CMK (cell line): ENCODE data around the gene DGKD.
"Not testable (repeated sequence)": the region's sequence is repeated elsewhere in the genome, so short reads cannot be mapped to it uniquely, and the experiment has no call there.

ENCODE experiments used
- DNase-seq: peaks from one replicate; pipeline ENCODE4 v3.0.0-alpha.2; 2010; ENCODE audit warnings: low read depth

DGKD gene

GRCh38 chr2:233353769-233354499, at the start of gene DGKD:
DGKD (plus strand) TSS chr2:233354494; CDS start chr2:233354519, 25 bp downstream.
- peak; percentile 54 for DNase-seq

GRCh38 chr2:233307565-233307964, 46.7 kb upstream of the DGKD start, which contains the start of gene SAG:
SAG (plus strand) TSS chr2:233307816; CDS start chr2:233309190, 1,374 bp downstream.
- no peak for DNase-seq

- no peak for DNase-seq
Measured at GRCh38 chr2:233311241-233311926, 42.9 kb upstream of the DGKD start.

GRCh38 chr2:233312874-233313273, 41.4 kb upstream of the DGKD start:
- DNase-seq: no peak

- no peak for DNase-seq
Measured at GRCh38 chr2:233314180-233314925, 39.9 kb upstream of the DGKD start.

- DNase-seq: no peak
Measured at GRCh38 chr2:233317196-233317943, 36.9 kb upstream of the DGKD start.

- no peak for DNase-seq
Measured at GRCh38 chr2:233319256-233319655, 35.0 kb upstream of the DGKD start.

- no peak for DNase-seq
Measured at GRCh38 chr2:233320470-233320869, 33.8 kb upstream of the DGKD start.

- DNase-seq: no peak
Measured at GRCh38 chr2:233321166-233321565, 33.1 kb upstream of the DGKD start.

- no peak for DNase-seq
Measured at GRCh38 chr2:233323851-233324250, 30.4 kb upstream of the DGKD start.

- no peak for DNase-seq
Measured at GRCh38 chr2:233325256-233325655, 29.0 kb upstream of the DGKD start.

- DNase-seq: no peak
Measured at GRCh38 chr2:233325814-233326213, 28.5 kb upstream of the DGKD start.

GRCh38 chr2:233326500-233326899, 27.8 kb upstream of the DGKD start:
- no peak for DNase-seq

GRCh38 chr2:233328922-233329321, 25.4 kb upstream of the DGKD start:
- DNase-seq: no peak

GRCh38 chr2:233329489-233330135, 24.7 kb upstream of the DGKD start:
- DNase-seq: peak; percentile 80

- DNase-seq: peak; percentile 88
Measured at GRCh38 chr2:233331536-233331935, 22.8 kb upstream of the DGKD start.

- DNase-seq: no peak
Measured at GRCh38 chr2:233332125-233332524, 22.2 kb upstream of the DGKD start.

GRCh38 chr2:233334915-233335314, 19.4 kb upstream of the DGKD start:
- DNase-seq: no peak

GRCh38 chr2:233336091-233336490, 18.2 kb upstream of the DGKD start:
- DNase-seq: not testable (repeated sequence)

- DNase-seq: no peak
Measured at GRCh38 chr2:233336541-233336940, 17.8 kb upstream of the DGKD start.

GRCh38 chr2:233338046-233338445, 16.2 kb upstream of the DGKD start:
- DNase-seq: no peak
